GM20431 (cell line): ENCODE measurements around the gene CTNNA3.

Source experiments
- in situ Hi-C: fragments of 300-500 bp; cut with MseI, MboI; formaldehyde crosslinking; loops from one replicate; pipeline ENCODE4 v1.15.0; 2020; ENCODE audit warnings: low sequenced_read_pairs; ENCODE audit not compliant: unreplicated experiment

Gene CTNNA3

DNA sequence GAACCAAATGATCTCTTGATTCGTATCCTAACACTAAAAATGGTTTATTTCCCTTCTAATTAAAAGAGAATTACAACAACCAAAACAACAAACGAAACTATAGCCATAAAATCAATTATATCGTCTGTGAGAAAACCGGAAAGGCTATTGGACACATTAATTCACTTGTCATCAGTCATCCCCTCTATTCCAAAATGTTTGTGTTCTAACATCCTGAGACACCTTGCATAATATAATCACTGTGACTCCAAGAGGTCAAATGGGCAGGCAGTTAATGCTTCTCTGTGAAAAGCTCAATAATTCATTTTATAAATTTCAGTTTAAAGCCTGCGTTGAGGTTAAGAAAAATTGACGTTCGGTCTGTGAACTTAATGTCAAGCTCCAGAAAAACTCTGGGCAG, 770.6 kb downstream of the CTNNA3 start:
- in situ Hi-C loops, result no loop called here

DNA sequence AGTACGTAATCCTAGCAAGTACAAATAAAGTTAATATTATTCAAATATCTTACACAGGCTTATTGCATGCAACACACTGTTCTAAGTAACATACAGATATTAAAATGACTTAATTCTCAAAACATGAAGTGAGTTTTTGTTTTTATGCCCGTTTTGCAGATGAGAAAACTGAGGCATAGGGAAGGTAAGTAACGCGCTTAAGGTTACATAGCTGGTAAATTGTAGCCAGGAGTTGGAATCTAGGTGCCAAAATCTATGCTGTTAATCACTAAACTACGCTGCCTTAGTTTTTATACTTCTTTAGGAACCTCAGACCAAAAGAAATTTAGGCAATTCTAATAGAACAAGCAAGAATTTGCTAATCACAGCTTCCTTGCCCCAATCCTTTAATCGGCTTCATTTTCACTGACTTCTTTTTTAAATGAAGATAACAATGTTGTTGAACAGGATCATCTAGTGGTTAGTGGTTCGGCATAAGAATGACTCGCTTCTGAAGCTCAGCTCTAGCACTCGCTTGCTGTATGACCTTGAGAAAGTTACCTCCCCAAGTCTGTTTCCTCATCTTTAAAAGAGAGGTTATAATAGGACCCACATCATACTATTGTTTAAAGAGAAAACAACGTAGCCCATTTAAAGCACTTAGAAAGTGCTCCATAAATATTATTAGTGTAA, 771.2 kb downstream of the CTNNA3 start:
- in situ Hi-C loops, result no loop called here

DNA sequence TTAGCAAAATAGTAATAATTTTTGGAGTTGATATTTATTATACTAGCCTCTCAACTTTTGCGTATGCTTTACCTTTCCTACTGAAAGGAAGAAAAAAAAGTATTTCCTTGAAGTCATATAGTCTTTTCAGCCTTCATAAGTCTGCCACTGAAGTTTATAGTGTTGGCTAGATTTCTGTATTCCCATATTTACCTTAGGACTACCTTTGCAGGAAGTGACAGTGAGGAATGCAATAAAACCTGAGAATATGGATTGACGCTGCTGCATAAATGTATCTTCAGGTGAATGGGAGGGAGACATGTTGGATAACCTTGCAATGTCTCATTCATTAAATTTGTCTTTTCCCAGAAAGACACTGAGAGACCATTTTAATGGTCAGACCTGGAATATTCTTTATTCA, 776.7 kb downstream of the CTNNA3 start:
- in situ Hi-C loops, result no loop called here

DNA sequence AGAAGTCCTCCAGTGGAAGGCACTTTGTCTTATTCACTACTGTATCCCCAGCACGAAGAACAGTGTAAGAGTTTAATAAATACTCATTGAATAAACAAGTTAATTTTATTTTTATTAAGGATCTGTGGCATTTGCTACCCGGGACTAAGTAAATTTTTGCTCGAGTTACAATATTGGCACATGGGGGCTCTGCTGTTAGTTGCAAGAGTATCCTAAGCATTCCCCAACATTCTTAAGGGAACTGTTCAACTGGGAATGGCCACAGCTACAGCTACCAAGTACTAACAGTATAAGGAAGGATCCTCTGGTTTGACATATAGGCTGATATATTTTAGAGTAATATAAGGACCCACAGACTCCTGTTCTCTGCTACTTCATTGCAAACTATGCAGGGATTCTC, 778.9 kb downstream of the CTNNA3 start:
- in situ Hi-C loops, result no loop called here

DNA sequence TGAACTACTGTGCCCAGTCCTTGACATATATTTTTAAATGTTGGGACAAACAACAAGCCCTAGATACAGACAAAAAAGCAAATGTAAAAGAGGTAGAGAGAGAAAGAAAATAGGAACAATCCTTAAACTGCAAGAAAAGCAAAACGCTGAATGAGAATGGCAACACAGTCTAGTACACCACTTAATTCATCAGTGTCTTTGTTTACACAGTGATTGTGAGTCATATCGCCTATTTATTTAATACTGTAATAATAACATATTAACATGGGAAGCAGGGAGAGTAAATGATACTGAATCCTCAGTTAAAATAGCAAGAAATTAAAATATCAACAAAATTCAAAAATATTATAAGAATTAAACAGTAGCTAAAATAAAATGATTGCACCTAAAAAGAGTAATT, 780.0 kb downstream of the CTNNA3 start:
- in situ Hi-C loops, result no loop called here

DNA sequence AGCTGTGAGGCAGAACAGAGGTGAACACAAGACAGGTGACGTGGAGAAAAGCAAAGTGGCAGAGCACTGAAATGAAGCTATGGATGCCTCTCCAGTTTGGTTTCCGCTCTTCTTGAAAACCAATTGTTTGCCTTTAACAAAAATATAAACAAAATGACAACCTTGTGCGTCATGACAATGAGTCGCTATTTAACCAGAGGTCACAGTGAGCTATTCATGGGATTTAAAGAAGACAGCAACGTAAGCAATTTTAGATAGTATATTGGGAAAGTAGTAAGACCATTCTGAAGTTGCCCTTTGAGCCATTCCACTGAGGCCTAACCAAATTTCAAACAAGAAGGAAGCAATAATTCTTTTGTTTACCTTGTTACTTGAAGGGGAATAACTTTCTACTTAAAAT, 785.3 kb downstream of the CTNNA3 start:
- in situ Hi-C loops, result no loop called here

DNA sequence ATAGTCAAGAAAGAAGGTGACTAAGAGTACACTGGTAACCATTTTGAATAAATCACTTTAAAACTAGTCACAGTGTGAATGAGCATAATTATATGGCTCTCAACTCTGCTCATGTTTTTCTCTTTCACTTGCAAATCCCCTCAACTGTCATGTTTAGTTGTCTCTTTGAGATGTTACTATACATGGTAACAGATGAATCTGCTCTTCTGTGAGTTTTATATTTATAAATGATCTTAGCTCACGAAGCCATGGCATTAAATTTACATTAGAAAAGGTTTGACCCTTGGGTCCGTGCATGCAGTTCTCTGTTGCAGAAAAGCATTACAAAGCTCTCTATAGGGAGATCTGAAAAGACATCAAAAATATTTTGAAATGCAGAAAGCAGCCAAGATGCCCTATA, 803.1 kb downstream of the CTNNA3 start:
- in situ Hi-C loops, result no loop called here

DNA sequence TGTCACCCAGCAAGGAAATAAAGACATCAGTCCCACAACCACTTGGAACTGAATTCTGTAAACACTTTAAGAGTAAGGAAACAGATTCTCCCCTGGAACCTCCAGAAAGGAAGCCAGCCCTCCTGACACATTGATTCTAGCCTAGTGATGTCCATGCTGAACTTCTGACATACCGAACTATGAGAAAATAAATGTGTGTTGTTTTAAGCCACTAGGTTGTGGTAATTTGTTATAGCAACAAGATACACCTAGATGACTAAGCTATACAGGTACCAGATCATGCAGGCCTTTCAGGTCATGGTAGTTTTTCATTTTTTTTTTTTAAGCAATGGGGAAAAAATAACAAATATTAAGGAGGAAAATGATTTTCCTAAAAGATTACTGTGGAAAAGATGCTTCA, 807.8 kb downstream of the CTNNA3 start:
- in situ Hi-C loops, result no loop called here

DNA sequence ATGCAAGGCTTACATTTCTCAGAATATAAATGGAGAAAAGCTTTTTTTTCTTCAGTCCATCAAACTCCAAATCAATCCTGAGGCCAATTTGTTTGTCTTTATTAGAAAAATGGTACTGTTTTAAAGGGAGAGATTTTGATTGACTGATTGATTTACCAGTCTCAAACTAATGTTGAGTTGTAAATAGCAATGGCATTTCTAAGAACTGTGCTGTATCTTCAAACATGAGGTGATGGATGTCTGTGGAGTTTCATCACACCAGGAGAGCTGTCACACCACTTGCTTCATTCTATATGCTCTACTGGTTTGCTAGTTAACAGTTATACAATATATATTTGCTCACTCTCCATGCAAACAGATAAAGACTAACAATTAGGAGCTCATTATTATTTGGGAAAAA, 809.1 kb downstream of the CTNNA3 start:
- in situ Hi-C loops, result no loop called here

DNA sequence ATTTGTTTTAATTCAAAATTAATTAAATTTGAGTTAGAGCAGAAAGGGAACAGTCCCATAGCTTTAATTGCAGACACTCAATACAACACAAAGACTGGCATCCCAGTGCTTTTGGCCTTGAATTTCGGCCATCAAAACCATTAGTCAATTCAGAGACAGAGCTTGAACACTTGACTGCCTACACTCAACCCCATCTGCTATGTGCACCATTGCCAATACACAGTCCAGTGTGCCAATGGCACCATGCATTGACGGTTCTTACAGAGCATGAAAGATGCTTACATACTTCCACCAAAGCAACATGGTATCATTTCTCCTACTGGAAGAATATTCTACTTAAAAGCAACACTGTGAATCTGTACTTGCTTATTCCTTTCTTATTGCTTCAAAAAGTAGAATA, 813.7 kb downstream of the CTNNA3 start:
- in situ Hi-C loops, result no loop called here

DNA sequence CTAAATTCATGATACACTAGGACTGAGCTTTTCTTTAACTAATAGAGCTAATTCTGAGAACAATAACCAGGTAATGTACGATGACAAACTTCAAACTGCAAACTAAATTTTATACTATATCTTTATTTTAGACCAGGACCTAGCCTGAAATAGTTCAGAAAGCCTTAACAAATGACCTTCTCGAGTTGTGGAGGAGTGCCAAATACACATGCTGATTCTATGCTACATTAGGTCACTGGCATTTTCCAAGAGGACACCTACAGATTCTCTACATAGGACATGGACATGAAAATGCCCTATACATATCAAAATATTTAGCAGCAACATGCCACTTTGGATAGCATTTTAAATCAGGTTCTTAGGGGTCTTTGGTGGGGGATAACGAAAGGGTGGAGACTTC, 814.2 kb downstream of the CTNNA3 start:
- in situ Hi-C loops, result no loop called here

DNA sequence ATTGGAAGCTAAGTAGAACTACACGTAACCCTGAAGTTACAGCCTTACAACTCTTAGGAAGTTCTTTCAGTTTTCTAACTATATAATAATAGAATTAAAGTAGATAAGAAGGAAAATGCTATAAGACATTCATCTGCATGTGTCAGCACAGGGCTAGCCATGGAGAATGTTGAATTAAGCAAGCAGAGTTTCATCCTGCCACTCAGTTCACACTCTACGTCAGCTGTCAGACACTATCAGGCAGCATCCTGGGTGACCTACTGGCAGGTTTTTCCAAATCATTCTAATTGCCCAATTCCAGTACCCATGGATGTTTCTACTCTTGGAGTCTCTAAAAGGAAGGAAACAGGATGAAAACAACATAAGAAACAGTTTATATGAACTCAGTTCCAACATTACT, 815.2 kb downstream of the CTNNA3 start:
- in situ Hi-C loops, result no loop called here

DNA sequence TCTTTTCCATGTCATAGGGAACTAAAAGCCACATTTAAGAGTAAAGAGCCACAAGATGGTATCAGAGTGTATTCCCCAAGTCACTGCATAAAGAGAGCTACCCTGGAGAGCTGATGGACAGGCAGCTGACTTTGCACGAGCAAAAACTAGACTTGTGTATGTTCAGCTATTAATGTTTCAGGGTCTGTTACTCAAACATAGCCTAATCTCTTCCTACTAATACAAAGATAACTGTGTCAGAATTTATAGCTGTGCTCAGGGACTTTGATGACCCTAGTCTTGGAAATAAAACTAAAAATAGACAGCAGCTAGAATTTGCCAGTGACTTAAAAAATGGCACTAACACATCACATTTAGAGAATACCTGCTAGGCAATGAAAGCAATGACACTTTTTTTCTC, 815.7 kb downstream of the CTNNA3 start:
- in situ Hi-C loops, result no loop called here

DNA sequence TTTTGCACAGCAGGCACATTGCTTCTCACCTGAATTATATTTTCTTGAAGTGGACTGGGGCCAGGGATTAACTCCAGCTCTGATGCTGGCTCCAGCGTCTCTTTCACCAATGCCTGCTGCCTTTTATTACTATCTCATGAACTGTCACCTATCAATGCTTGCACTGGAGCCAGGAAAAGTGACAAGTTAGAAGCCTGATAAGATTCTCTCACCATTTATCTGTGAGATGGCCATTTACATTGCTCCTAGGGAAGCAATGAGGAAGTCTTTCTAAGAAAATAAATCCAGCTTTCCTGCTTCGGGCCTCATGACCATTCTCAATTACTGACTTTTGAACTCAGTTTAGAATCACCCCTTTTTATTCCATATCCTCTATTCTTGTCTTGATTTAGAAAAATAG, 818.6 kb downstream of the CTNNA3 start:
- in situ Hi-C loops, result no loop called here

DNA sequence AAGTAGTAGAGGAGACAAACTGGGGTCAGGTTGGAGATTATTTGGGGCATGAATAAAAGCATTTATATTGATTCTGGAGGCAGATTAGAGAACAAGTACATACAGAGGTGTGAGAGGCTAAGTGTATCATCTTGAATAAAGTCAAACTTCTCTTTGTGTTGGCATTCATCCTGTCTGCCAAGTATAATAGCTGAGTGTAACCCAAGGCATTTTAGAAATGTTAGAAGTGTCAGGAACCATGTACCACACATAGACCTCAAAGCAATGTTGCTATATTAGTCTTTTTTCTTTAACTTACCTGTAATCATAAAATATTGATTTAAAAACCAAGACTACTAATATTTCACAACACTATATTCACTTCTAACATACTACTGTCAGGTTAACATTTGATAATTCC, 826.4 kb downstream of the CTNNA3 start:
- in situ Hi-C loops, result no loop called here

DNA sequence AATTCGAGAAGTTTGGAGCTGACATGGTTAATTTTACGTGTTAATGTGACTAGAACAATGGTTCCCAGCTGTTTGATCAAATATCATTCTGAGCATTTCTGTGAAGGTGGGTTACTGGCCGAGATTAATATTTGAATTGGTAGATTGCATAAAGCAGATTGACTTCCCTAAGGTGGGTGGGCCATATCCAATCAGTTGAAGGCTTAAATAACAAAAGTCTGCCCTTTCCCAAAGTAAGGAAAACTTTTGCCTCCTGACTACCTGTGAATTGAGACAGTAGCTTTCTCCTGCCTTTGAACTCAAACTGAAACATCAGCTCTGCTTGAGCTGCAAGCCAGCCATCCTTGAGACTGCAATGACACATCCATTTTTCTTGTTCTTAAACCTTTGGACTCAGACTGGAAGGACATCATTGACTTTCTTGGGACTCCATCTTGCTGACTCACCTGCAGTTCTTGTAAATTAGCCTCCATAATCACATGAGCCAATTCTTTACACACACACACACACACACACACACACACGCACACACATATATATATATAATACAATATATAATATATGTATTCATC, 833.2 kb downstream of the CTNNA3 start:
- in situ Hi-C loops, result no loop called here

DNA sequence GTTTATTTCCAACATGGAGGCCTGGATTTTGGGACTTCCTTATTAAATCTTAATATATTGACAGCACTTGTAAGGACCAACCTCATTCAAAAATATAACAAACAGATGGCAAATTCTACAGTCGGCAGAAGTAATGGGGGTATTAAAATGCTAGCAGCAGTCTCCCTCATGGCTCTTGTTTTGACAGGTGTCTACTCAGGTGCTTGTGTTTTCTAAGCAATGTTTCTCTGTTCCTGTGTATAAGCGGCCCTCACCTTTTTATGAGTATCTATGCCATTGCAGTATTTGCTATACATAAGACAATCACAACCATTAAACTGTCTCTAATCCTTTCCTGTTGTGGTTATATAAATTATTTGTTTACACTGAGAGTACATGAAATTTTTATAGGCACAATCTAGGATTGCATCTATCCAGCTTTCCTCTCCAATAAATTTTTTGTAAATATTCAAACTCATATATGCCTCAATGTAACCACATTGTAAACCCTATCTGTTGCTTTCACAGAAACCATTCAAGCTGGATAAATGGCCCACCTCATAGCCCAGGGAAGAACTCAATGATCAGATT, 835.5 kb downstream of the CTNNA3 start:
- in situ Hi-C loops, result no loop called here

DNA sequence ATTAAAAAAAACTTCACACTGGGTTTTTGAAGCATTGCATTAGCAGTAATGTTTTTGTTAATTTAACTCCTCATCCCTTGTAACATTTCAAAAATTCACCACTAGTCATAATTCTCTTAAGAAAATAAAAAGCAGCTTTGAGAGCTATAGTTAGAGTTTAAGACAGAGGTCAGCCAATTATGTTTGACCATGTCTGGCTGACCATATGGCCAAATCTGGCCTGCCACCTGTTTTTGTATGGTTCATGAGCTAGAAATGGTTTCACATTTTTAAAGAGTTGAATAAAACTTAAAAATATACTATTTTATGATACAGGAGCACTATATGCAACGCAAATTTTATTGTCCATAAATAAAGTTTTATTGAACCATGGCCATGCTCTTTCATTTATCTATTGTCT, 843.2 kb downstream of the CTNNA3 start:
- in situ Hi-C loops, result no loop called here

DNA sequence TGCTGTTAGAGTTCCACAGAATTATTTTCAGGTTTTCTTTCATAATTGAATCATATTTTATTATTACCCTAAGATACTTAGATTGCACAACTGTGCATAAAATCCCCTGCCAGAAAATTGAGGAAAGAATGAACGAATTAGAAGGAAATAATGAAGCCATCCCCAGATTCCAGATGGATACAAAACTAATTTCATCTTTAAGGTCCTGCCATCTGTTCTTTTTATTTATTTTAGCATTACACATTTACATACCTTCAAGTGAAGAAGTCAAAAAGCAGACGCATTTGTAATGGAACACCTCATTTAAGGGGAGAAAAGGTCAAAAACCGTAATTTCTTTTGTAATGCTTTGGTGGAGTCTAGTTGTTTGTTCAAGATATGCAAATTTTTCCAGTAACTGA, 847.1 kb downstream of the CTNNA3 start:
- in situ Hi-C loops, result no loop called here

DNA sequence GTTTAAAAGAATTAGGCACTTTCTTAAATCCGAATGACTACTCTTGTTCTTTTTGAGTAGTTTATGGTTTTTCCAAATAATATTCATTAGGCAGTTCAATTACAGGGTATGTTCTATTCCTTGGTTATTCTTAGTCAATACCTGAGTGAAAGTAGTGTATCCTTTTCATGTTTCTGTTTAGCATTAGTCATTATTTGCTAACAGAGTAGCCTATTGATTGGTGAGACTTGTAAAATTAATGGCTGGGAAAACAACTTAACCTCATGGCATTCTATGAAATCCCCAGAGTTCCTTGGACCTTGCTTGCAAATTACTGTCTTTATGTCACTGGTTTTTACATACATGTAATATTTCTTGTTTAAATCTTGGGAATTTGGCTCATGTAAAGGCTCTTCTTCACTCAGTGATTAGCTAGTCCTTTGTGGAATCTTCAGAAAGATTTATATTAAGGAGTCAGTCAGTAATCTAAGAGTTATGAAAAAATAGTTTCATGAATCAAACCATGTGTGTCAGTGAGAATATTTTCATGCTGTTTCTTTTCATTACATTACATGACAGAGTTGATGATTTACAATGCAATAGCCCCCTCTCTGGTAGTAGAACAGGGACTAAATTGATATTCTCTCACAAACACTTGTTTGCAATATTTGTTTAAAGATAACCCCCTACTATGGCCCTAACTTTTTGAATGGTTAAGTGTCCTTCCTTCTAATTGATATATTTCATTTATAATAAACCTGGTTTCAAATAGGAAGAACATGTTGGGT, 851.6 kb downstream of the CTNNA3 start:
- in situ Hi-C loops, result no loop called here

DNA sequence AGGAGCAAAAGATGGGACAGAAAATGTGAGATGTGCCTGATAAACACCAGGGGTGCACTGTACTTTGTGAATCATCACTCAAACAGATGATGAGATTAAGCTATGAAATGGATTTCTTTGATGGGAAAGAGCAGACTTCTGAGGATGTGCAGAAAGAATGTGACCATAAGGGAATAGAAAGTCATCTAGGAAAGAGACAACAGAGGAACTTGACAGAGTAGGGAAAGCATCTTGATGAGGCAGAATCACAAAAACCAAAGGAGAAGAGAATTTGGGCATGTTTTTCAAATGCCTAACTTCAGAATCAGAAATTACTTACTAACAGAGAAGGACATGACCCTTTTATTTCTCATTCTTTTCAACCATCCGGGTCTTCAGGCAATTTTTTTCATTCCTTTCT, 852.6 kb downstream of the CTNNA3 start:
- in situ Hi-C loops, result no loop called here
